DND-41 (cell line): Measurements from ENCODE around the gene EFTUD2.

ENCODE experiments used
- ATAC-seq: fragments of 200-7000 bp; cut with Tn5 transposase; 3 replicates; pipeline ENCODE4 v1.9.1; 2021; ENCODE audit warnings: low read depth; ENCODE audit not compliant: insufficient read depth
- DNase-seq: peaks from one replicate; pipeline ENCODE4 v3.0.0-alpha.2; 2020
- H2AFZ ChIP-seq: 2 replicates; pipeline ENCODE4 v1.6.0; 2012; ENCODE audit warnings: low read depth, low read length
- H3K27ac ChIP-seq: 2 replicates; pipeline ENCODE4 v1.5.1; 2012; ENCODE audit warnings: low read length, inconsistent platforms
- H3K27me3 ChIP-seq: fragments of 200-600 bp; sonication (generic); 2 replicates; pipeline ENCODE4 v1.6.0; 2012; ENCODE audit warnings: low read length, mild to moderate bottlenecking, inconsistent platforms; ENCODE audit not compliant: insufficient read depth, poor library complexity
- H3K36me3 ChIP-seq: 2 replicates; pipeline ENCODE4 v1.5.1; 2012; ENCODE audit warnings: low read length, inconsistent platforms; ENCODE audit not compliant: insufficient read depth
- H3K4me1 ChIP-seq: 2 replicates; pipeline ENCODE4 v1.5.1; 2012; ENCODE audit warnings: mild to moderate bottlenecking, low read length; ENCODE audit not compliant: insufficient read depth
- H3K4me2 ChIP-seq: 2 replicates; pipeline ENCODE4 v1.6.0; 2012; ENCODE audit warnings: mild to moderate bottlenecking, moderate library complexity, low read length, inconsistent platforms; ENCODE audit not compliant: insufficient read depth
- H3K4me3 ChIP-seq, 2 experiments: fragments of 200-600 bp in 1 of 2; shearing (Covaris generic) in 1 of 2; 2 replicates each; pipeline ENCODE4 v1.5.1; 2012 to 2016; ENCODE audit warnings: inconsistent platforms in 2 of 2, low read length in 2 of 2, mild to moderate bottlenecking in 2 of 2, low read depth in 1 of 2, moderate library complexity in 1 of 2
- H3K79me2 ChIP-seq: 2 replicates; pipeline ENCODE4 v1.6.0; 2012; ENCODE audit warnings: low read length, inconsistent platforms; ENCODE audit not compliant: insufficient read depth
- H3K9ac ChIP-seq: 2 replicates; pipeline ENCODE4 v1.6.0; 2012; ENCODE audit warnings: low read depth, mild to moderate bottlenecking, inconsistent platforms, low read length, moderate library complexity
- H3K9me3 ChIP-seq: 2 replicates; pipeline ENCODE4 v1.5.1; 2012; ENCODE audit warnings: low read length, moderate library complexity, mild to moderate bottlenecking, inconsistent platforms; ENCODE audit not compliant: insufficient read depth, severe bottlenecking
- H4K20me1 ChIP-seq: 2 replicates; pipeline ENCODE4 v1.6.0; 2012; ENCODE audit warnings: low read length; ENCODE audit not compliant: insufficient read depth
- EZH2 ChIP-seq: IDR thresholded peaks from 3 replicates; pipeline ENCODE4 v1.6.1; 2012; ENCODE audit warnings: borderline replicate concordance, low read depth, mild to moderate bottlenecking, moderate library complexity, low read length, inconsistent platforms; ENCODE audit not compliant: severe bottlenecking
- TF ChIP-seq, protein P1 (sequence below): IDR thresholded peaks from 2 replicates; pipeline ENCODE4 v1.5.1; 2012; ENCODE audit warnings: borderline replicate concordance, low read length, moderate library complexity, mild to moderate bottlenecking; ENCODE audit not compliant: poor library complexity, severe bottlenecking; ENCODE audit errors: extremely low read depth

The EFTUD2 gene

GRCh38 chr17:44928136-44928535 lies 28.9 kb upstream of the EFTUD2 start:
- no peak for ATAC-seq
- H3K9me3 ChIP-seq, result no peaks in the 10 kb centered on the region
- no peak overlapping the region for H3K27ac ChIP-seq
- H3K9ac ChIP-seq, result no peak overlapping the region
- peaks cover 59% of the 10 kb centered on the region for H4K20me1 ChIP-seq
- H2AFZ ChIP-seq, result no peak overlapping the region
- no peaks in the 10 kb centered on the region for H3K27me3 ChIP-seq
- no peaks in the 10 kb centered on the region for H3K79me2 ChIP-seq
- peaks cover 75% of the 10 kb centered on the region for H3K36me3 ChIP-seq
- DNase-seq, result no peak
- TF ChIP-seq EZH2, result no peak
- TF ChIP-seq, protein P1, sequence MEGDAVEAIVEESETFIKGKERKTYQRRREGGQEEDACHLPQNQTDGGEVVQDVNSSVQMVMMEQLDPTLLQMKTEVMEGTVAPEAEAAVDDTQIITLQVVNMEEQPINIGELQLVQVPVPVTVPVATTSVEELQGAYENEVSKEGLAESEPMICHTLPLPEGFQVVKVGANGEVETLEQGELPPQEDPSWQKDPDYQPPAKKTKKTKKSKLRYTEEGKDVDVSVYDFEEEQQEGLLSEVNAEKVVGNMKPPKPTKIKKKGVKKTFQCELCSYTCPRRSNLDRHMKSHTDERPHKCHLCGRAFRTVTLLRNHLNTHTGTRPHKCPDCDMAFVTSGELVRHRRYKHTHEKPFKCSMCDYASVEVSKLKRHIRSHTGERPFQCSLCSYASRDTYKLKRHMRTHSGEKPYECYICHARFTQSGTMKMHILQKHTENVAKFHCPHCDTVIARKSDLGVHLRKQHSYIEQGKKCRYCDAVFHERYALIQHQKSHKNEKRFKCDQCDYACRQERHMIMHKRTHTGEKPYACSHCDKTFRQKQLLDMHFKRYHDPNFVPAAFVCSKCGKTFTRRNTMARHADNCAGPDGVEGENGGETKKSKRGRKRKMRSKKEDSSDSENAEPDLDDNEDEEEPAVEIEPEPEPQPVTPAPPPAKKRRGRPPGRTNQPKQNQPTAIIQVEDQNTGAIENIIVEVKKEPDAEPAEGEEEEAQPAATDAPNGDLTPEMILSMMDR, result no peak
- no peak overlapping the region for H3K4me3 ChIP-seq
- no peak overlapping the region for H3K4me2 ChIP-seq
- no peaks in the 10 kb centered on the region for H3K4me1 ChIP-seq

DNA sequence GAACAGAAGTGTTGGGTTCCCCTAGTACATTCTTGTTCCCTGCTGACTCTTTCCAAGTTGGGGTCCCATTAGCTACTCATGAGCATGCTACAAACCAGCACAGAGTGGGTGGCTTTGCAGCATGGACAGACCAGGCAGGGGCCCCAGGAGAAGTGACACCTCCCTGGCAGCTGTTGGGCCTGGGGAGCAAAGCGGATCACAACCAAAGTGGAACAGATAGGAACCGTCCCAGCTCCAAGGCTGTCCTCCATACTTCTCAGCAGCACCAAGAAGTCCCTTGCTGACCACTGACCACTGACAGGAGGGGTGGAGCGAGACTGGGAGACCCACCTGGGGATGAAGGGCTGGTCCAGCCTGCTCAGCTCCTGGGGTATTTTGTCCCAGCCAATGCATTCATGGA lies 28.5 kb upstream of the EFTUD2 start:
- no peak overlapping the region for H3K4me3 ChIP-seq
- no peak overlapping the region for H3K4me2 ChIP-seq
- no peak overlapping the region for H3K27ac ChIP-seq
- H3K79me2 ChIP-seq, result no peaks in the 10 kb centered on the region
- TF ChIP-seq EZH2, result no peak
- TF ChIP-seq, protein P1, result no peak
- ATAC-seq, result no peak
- H3K27me3 ChIP-seq, result no peaks in the 10 kb centered on the region
- peaks cover 71% of the 10 kb centered on the region for H3K36me3 ChIP-seq
- no peak overlapping the region for H2AFZ ChIP-seq
- no peaks in the 10 kb centered on the region for H3K4me1 ChIP-seq
- no peak overlapping the region for H3K9ac ChIP-seq
- H4K20me1 ChIP-seq, result peaks cover 55% of the 10 kb centered on the region
- no peak for DNase-seq
- no peaks in the 10 kb centered on the region for H3K9me3 ChIP-seq

DNA sequence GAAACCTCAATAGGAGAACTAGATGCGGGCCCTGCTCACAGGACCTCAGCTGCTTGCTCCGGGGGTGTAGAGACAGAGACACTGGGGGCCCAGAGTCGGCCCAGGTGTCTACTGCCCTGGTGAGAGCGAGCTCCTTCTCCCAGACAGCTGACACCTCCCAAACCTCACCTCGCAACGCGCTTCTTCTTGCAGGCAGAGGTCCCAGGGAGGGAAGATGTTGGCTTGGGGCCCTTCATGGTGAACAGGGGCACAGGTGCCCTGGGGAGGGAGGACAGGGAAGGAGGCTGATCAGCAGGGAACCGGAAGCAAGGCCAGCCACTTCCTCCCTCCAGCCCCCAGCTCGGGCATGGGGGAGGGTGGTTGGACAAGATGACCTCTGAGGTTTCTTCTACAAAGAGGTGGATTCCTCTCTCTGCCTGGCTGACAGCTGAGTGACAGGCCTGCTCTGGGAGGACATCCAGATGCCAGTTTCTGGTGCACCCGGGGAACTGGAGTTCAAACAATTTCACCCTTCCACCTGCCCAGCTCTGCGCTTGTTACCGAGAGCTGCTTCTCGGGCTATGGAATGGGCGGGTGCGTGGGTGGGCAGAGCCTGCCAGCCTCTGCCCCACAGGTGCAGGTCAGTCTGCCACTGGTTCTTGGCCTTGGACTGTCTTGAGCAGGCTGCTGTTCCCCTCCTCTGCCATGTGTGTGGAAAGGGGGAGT lies 27.7 kb upstream of the EFTUD2 start:
- no peaks in the 10 kb centered on the region for H3K9me3 ChIP-seq
- no peak overlapping the region for H2AFZ ChIP-seq
- peaks cover 48% of the 10 kb centered on the region for H4K20me1 ChIP-seq
- H3K4me1 ChIP-seq, result no peaks in the 10 kb centered on the region
- H3K4me2 ChIP-seq, result no peak overlapping the region
- ATAC-seq, result no peak
- no peak for DNase-seq
- H3K27ac ChIP-seq, result no peak overlapping the region
- H3K79me2 ChIP-seq, result no peaks in the 10 kb centered on the region
- H3K36me3 ChIP-seq, result peaks cover 64% of the 10 kb centered on the region
- H3K4me3 ChIP-seq, result no peak overlapping the region
- H3K27me3 ChIP-seq, result no peaks in the 10 kb centered on the region
- TF ChIP-seq, protein P1, result no peak
- TF ChIP-seq EZH2, result no peak
- no peak overlapping the region for H3K9ac ChIP-seq
